Thoracic aorta (tissue), 2 donors: Measurements from ENCODE around the gene GPSM1. TPM values are rescaled to one million over a fixed set of nuclear protein-coding genes. Genes with fewer than 3 reads are reported as not detected.

Experiments
- ATAC-seq: fragments of 150-250 bp; one replicate; pipeline ENCODE4 v1.8.0; 2017; ENCODE audit warnings: low read depth; ENCODE audit not compliant: insufficient number of reproducible peaks, low FRiP score
- DNase-seq: peaks from one replicate; pipeline ENCODE4 v3.0.0-alpha.2; 2020; ENCODE audit warnings: low spot score
- H3K27ac ChIP-seq, 2 donors: fragments of 200-600 bp; sonication (generic); 1 replicate in 1 of 2; 2 replicates in 1 of 2; pipeline ENCODE4 v1.5.1; 2016; ENCODE audit warnings: mild to moderate bottlenecking in 2 of 2, moderate library complexity in 2 of 2
- H3K27me3 ChIP-seq: fragments of 200-600 bp; sonication (generic); replicated peaks from 2 replicates; pipeline ENCODE4 v1.6.0; 2016; ENCODE audit warnings: mild to moderate bottlenecking; ENCODE audit not compliant: insufficient read depth
- H3K36me3 ChIP-seq: fragments of 200-600 bp; sonication (generic); one replicate; pipeline ENCODE4 v1.5.1; 2016
- H3K4me1 ChIP-seq, 2 donors: fragments of 200-600 bp; sonication (generic); 1 replicate in 1 of 2; 2 replicates in 1 of 2; pipeline versions ENCODE4 v1.5.1 to v1.6.0; 2016; ENCODE audit warnings: low read depth in 2 of 2, mild to moderate bottlenecking in 1 of 2; ENCODE audit not compliant: control insufficient read depth in 1 of 2
- H3K4me3 ChIP-seq: fragments of 200-600 bp; sonication (generic); 2 replicates; pipeline ENCODE4 v1.5.1; 2016; ENCODE audit warnings: mild to moderate bottlenecking
- H3K9me3 ChIP-seq: fragments of 200-600 bp; sonication (generic); 2 replicates; pipeline ENCODE4 v1.5.1; 2016
- total RNA-seq, 2 donors: library from RNA; depleted of rRNA; stranded (reverse); fragments of >200 nt; gene quantifications; one replicate each; pipeline versions ENCODE4 v1.1.0 to v1.2.3, GENCODE V29; 2016
- TF ChIP-seq, protein P1 (sequence below): fragments of 200-600 bp; sonication (generic); IDR thresholded peaks from one replicate; pipeline ENCODE4 v1.5.1; 2019; ENCODE audit warnings: antibody characterized with exemption

GPSM1 gene
- total RNA-seq, 2 donors from 2014 or later: 29.2 to 33.6 TPM

DNA sequence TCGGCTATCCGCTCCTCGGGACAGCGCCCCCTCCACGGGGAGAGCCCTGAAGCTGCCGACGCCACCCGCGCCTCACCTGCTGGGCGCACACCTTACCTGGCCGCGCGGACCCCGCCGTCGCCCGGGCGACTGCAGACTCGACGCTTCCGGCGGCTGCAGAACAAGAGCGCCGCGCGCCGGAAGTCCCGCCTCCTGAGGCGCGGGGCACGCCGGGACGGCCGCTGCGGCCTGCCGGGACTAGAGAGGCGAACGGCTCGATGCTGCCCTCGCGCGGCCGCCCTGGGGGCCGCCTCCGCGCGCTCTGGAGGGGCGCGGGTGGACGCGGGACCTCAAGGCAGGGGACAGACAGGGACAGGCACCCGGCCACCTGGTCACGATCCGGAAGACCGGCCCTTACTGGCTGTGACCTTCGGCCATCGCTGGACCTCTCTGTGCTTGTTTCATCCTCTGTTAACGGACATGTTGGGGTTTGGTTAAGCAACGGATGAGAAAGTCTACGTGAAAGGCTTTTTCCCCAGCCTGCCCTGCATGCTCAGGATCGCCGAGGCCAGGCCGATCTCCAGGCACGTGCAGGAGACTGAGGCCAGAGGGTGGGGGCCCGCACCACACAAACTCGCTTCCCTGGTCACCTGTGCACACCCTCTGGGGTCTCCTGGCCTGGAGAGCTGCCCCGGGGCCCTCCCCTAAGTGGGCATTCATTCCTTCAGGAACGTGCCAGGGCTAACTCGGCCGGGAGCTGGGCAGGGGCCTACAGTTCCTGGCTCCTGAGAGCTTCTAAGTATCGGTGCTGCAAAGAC is 72.9 kb downstream of the GPSM1 start, which contains the start of gene SNAPC4:
SNAPC4 (minus strand) TSS at position 133 of the 797 bp plus-strand sequence. CDS start 1,742 bp downstream, outside the sequence.
- Histone ChIP-seq H3K9me3 (no peaks in the 10 kb centered on the region), H3K27me3 (no peaks in the 10 kb centered on the region), H3K4me1 (peaks cover 13 to 22% of the 10 kb centered on the region in 2 donors), H3K27ac (peak within 1 kb of the TSS in 1 of 2 donors; percentile 27), H3K36me3 (peaks cover 22% of the 10 kb centered on the region), H3K4me3 (peak within 1 kb of the TSS; percentile 90)
- TF ChIP-seq, protein P1, sequence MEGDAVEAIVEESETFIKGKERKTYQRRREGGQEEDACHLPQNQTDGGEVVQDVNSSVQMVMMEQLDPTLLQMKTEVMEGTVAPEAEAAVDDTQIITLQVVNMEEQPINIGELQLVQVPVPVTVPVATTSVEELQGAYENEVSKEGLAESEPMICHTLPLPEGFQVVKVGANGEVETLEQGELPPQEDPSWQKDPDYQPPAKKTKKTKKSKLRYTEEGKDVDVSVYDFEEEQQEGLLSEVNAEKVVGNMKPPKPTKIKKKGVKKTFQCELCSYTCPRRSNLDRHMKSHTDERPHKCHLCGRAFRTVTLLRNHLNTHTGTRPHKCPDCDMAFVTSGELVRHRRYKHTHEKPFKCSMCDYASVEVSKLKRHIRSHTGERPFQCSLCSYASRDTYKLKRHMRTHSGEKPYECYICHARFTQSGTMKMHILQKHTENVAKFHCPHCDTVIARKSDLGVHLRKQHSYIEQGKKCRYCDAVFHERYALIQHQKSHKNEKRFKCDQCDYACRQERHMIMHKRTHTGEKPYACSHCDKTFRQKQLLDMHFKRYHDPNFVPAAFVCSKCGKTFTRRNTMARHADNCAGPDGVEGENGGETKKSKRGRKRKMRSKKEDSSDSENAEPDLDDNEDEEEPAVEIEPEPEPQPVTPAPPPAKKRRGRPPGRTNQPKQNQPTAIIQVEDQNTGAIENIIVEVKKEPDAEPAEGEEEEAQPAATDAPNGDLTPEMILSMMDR: peak; percentile 91
- ATAC-seq: peak; percentile 75
- DNase-seq: peak; percentile 30

DNA sequence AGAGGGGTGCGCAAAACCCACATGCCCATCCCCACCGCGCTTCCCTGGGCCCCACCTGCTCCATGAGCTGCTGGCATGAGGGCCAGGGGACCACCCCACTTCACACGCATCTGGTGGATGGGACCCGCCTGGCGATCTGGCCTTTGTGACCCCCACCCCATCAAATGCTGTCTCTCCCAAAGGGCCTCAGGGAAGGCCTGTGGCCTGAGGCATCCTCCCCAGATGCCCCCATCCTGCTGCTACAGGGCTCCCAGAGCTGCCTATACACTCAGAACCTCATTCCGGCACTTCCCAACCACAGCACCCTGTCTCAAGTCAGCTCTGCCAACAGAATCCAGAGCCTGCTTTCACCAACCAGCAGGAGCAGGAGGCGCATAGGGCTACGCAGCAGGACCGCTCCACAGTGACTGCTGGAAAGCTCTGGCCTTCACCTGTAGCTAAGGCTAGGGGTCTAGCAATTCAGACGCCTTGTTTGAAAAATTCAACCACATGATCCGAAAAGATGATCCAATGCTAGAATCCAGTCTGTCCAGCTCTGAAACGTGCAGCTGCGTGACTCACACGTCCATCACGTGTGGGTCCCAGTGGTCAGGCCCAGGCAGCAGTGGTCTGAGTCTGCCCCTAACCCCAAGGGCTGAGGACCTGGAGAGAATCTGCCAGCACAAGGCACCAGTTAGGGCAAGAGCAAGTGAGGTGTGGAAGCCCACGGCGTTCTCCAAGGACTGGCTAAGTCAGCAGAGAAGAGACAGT is 74.0 kb downstream of the GPSM1 start:
- ATAC-seq (no peak), DNase-seq (no peak)
- TF ChIP-seq, protein P1: no peak
- no peak overlapping the region for H3K4me3 ChIP-seq
- H3K4me1 ChIP-seq: peaks cover 13 to 22% of the 10 kb centered on the region in 2 donors
- peaks cover 19% of the 10 kb centered on the region for H3K36me3 ChIP-seq
- H3K27me3 ChIP-seq: no peaks in the 10 kb centered on the region
- H3K27ac ChIP-seq: no peak overlapping the region
- H3K9me3 ChIP-seq: no peaks in the 10 kb centered on the region

DNA sequence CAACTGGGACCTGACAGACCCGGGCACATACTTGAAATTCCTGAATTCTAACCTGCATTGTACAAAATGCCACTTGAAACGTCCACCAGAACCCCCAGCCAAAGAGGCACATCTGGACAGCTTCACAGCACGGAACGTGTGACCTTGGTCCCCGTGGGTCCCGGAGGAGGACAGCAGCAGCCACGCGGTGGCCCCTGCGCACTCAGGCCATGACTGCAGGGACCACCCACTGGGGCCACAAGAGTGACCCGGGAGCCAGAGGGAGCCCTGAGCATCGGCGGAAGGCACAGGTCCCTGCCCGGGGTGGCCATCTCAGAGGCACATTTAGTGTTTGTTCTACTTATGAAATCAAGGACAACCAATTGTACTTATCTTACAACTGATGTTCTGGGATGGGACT is 74.7 kb downstream of the GPSM1 start:
- Histone ChIP-seq H3K27me3 (no peaks in the 10 kb centered on the region), H3K9me3 (no peaks in the 10 kb centered on the region), H3K4me3 (no peak overlapping the region), H3K4me1 (peaks cover 13 to 22% of the 10 kb centered on the region in 2 donors), H3K27ac (no peak overlapping the region), H3K36me3 (peaks cover 16% of the 10 kb centered on the region)
- no peak for ATAC-seq
- DNase-seq: no peak
- TF ChIP-seq, protein P1: no peak

DNA sequence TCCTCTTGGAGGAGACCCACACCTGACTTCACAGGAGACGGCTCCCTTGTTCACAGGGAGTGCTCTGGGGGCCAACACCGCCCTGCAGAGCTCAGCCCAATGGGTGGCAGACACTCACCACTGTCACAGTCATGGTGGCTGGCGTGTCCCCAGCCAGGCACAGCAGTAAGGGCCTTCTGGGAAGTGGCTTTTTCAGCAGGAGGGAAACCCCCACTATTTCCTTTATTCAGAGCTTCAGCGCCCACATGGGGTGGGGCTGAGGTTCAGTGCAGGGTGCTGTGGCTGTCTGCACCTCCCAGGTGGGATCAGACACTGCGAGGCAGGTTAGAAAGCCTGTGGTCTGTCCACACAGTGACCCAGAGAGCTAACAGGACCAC is 76.2 kb downstream of the GPSM1 start:
- no peak overlapping the region for H3K27ac ChIP-seq
- no peaks in the 10 kb centered on the region for H3K9me3 ChIP-seq
- no peaks in the 10 kb centered on the region for H3K27me3 ChIP-seq
- TF ChIP-seq, protein P1: no peak
- H3K36me3 ChIP-seq: peaks cover 15% of the 10 kb centered on the region
- ATAC-seq (no peak), DNase-seq (no peak)
- peaks cover 11 to 20% of the 10 kb centered on the region in 2 donors for H3K4me1 ChIP-seq
- H3K4me3 ChIP-seq: no peak overlapping the region
